ENCODE results near the gene PRR3. TPM values are rescaled to one million over a fixed set of nuclear protein-coding genes. Genes with fewer than 3 reads are reported as not detected.
A peak's percentile ranks its signal among the peaks of the same experiment; 100 is the strongest.

Gene PRR3
- total RNA-seq, 4 donors from 2014 or later: 8.0 to 10.3 (median 8.8) TPM

DNA sequence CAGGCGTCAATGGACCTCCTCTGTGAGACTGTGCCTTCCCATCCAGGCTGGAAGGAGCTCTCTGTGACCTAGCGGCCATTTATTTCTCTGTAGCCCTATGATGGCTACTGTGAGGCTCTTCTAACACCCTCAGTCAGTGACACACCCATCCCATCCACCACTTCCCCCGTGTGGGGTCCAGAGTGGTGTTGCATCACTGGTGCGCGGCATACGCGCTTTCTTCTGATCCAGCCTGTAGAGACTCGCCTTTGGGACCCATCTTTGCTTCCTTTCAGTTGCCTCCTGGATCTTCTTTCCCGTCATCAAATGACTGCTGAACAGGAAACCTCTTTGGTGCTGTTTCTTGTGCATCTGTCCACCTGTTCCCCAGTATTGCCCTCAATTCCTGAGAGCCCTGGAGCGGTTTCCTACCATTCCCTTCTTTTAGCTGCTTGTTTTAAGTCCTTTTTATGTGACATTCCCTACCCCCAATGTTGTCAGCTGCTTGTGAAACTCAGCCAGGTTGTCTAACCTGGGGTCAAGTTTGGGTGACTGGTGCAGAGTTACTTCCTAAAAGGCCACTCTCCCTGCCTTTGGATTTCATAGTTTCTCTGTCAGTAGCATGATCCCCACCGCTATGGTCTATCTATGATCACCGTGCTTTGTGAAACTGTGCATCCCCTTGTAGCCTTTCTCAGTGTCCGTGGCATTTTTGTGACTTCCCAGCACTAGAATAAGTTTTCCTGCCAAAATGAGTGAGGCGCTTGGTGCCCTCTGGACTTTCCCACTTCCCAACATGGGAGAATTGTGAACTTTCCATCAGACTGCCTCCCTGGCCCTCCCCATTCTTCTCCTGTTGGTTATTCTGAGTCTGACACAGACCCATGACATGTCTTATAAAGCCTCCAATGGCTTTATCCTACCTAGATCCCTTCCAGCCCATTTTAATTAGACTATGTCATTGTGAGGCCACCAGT is 5.7 kb downstream of the PRR3 start:
- no peak overlapping the region for H3K4me3 ChIP-seq
- H3K27ac ChIP-seq: no peak overlapping the region
- no peaks in the 10 kb centered on the region for H3K27me3 ChIP-seq
- TF ChIP-seq CTCF (IDR thresholded peaks at IDR 0.05) (no peak), POLR2A (IDR thresholded peaks at IDR 0.05) (no peak), EP300 (IDR thresholded peaks at IDR 0.05) (no peak)
- DNase-seq (ENCODE audit: low spot score in 2 of 2): no peak
- H3K36me3 ChIP-seq: peaks cover 0 to 31% (median 8%) of the 10 kb centered on the region in 3 donors
- peaks cover 0 to 24% (median 9%) of the 10 kb centered on the region in 4 donors for H3K4me1 ChIP-seq
- no peaks in the 10 kb centered on the region for H3K9me3 ChIP-seq
- WGBS, 2 donors: 91 to 93% methylated on average over 14 of the region's 14 CpGs

DNA sequence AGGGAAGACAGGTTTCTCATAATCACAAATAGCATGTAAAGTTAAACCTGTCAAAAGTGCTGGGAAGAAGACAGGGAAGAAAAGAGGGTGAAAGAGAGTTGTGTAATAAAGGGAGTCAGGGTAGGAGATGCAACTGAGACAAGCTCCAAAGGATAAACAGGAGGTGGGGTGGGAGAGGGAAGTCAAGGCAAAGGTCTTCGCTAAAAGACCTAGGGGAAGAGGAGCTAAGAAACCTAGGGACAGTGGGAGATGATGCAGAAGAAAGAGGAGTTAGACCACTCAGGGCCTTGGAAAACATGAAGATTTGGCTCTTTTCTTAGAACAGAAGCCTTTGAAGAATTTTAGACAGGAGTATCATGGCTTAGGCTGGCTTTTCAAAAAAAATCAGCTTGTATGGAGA is 7.0 kb downstream of the PRR3 start:
- Histone ChIP-seq H3K27me3 (no peaks in the 10 kb centered on the region), H3K4me3 (no peak overlapping the region), H3K9me3 (no peaks in the 10 kb centered on the region), H3K27ac (no peak overlapping the region), H3K4me1 (peaks cover 0 to 10% (median 0%) of the 10 kb centered on the region in 4 donors), H3K36me3 (peaks cover 0 to 31% (median 8%) of the 10 kb centered on the region in 3 donors)
- WGBS, 2 donors: 94 to 98% methylated on average over 1 of the region's 1 CpG
- no peak for TF ChIP-seq EP300 (IDR thresholded peaks at IDR 0.05)
- no peak for TF ChIP-seq CTCF (IDR thresholded peaks at IDR 0.05)
- no peak for TF ChIP-seq POLR2A (IDR thresholded peaks at IDR 0.05)
- no peak for DNase-seq (ENCODE audit: low spot score in 2 of 2)

DNA sequence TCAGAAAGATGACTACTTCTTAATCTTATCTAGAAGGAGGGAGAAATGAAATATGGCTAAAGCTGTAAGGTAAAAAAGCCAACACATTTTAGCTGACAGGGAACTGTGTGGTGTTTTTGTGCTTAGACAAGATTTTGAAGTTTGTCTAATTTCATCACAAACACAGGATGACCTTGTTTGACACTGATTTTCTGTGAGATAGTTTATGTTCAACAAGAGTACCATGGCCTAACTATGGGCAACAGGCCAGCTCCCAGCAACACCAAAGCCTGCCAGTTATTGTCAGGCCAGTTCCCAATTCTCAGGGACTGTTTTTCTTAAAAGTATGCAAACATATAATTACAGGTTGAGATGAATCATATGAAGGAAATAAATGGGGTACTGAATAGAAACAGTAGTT is 8.7 kb downstream of the PRR3 start:
- Histone ChIP-seq H3K4me3 (no peak overlapping the region), H3K36me3 (peaks cover 0 to 31% (median 8%) of the 10 kb centered on the region in 3 donors), H3K27me3 (no peaks in the 10 kb centered on the region), H3K4me1 (peaks cover 0 to 14% (median 9%) of the 10 kb centered on the region in 4 donors), H3K9me3 (no peaks in the 10 kb centered on the region), H3K27ac (no peak overlapping the region)
- TF ChIP-seq CTCF (IDR thresholded peaks at IDR 0.05) (no peak), POLR2A (IDR thresholded peaks at IDR 0.05) (no peak), EP300 (IDR thresholded peaks at IDR 0.05) (no peak)
- no peak for DNase-seq (ENCODE audit: low spot score in 2 of 2)

- TF ChIP-seq EP300 (IDR thresholded peaks at IDR 0.05) (no peak), CTCF (IDR thresholded peaks at IDR 0.05) (no peak), POLR2A (IDR thresholded peaks at IDR 0.05) (no peak)
- Histone ChIP-seq H3K27me3 (no peaks in the 10 kb centered on the region), H3K9me3 (no peaks in the 10 kb centered on the region), H3K36me3 (peaks cover 0 to 10% (median 0%) of the 10 kb centered on the region in 3 donors), H3K4me1 (peaks cover 0 to 31% (median 20%) of the 10 kb centered on the region in 4 donors), H3K4me3 (no peak overlapping the region), H3K27ac (no peak overlapping the region)
- no peak for DNase-seq (ENCODE audit: low spot score in 2 of 2)
- WGBS, 2 donors: 56 to 63% methylated on average over 3 of the region's 3 CpGs
These were observed 11.2 kb downstream of the PRR3 start for GRCh38 chr6:30568245-30568644.

GRCh38 chr6:30570263-30570662 is 13.2 kb downstream of the PRR3 start:
- Histone ChIP-seq H3K4me1 (peaks cover 0 to 47% (median 29%) of the 10 kb centered on the region in 4 donors), H3K9me3 (no peaks in the 10 kb centered on the region), H3K27ac (peak overlapping the region in 3 of 4 donors; percentile 80 to 93 (median 83)), H3K36me3 (no peaks in the 10 kb centered on the region), H3K4me3 (peak overlapping the region; percentile 54 to 88 (median 70)), H3K27me3 (no peaks in the 10 kb centered on the region)
- DNase-seq (ENCODE audit: low spot score in 2 of 2): no peak
- TF ChIP-seq CTCF (IDR thresholded peaks at IDR 0.05) (no peak), EP300 (IDR thresholded peaks at IDR 0.05) (no peak), POLR2A (IDR thresholded peaks at IDR 0.05) (no peak)
- 56 to 73% methylated on average over 1 of the region's 1 CpG for WGBS, 2 donors

Measured in tibial nerve (tissue), 4 donors.